Astrocyte of the cerebellum (primary cell): Measurements from ENCODE around the gene NEK2.

Experiments
- DNase-seq: peaks from one replicate; pipeline ENCODE4 v3.0.0-alpha.2; 2011; ENCODE audit warnings: low read depth
- H3K4me3 ChIP-seq: 2 replicates; pipeline ENCODE4 v1.5.1; 2011; ENCODE audit warnings: mild to moderate bottlenecking, low read depth, low read length, moderate library complexity
- CTCF ChIP-seq: IDR thresholded peaks from 2 replicates; pipeline ENCODE4 v1.5.1; 2012; ENCODE audit warnings: low read length, low read depth, moderate library complexity, mild to moderate bottlenecking; ENCODE audit errors: missing control alignments
- in situ Hi-C: cut with HindIII; loops from 2 replicates; pipeline ENCODE4 v1.10.0; 2017; ENCODE audit warnings: low sequenced_read_pairs

The NEK2 gene

GRCh38 chr1:211619033-211619996 is 56.1 kb downstream of the NEK2 start:
- DNase-seq: no peak
- TF ChIP-seq CTCF: no peak
- H3K4me3 ChIP-seq: no peak overlapping the region
- in situ Hi-C loops: no loop called here

- TF ChIP-seq CTCF: no peak
- no peak overlapping the region for H3K4me3 ChIP-seq
- DNase-seq: no peak
- in situ Hi-C loops: no loop called here
Observed at GRCh38 chr1:211616965-211617297, 58.5 kb downstream of the NEK2 start.

- TF ChIP-seq CTCF: no peak
- no peak overlapping the region for H3K4me3 ChIP-seq
- in situ Hi-C loops: no loop called here
- DNase-seq: peak; percentile 76
Observed at GRCh38 chr1:211616231-211616964, 59.0 kb downstream of the NEK2 start.

- TF ChIP-seq CTCF: no peak
- in situ Hi-C loops: no loop called here
- no peak for DNase-seq
Observed at GRCh38 chr1:211614615-211615014, 60.8 kb downstream of the NEK2 start.

GRCh38 chr1:211613951-211614350 is 61.5 kb downstream of the NEK2 start:
- DNase-seq: no peak
- no peak overlapping the region for H3K4me3 ChIP-seq
- no peak for TF ChIP-seq CTCF
- in situ Hi-C loops: no loop called here

More at GRCh38 chr1:211614615-211615014, 60.8 kb downstream of the NEK2 start:
- H3K4me3 ChIP-seq: no peak overlapping the region

- in situ Hi-C loops: no loop called here
- no peak overlapping the region for H3K4me3 ChIP-seq
- no peak for TF ChIP-seq CTCF
- DNase-seq: peak; percentile 57
Observed at GRCh38 chr1:211613108-211613947, 62.1 kb downstream of the NEK2 start.
